Temporal lobe (tissue), 1 donor: ENCODE measurements around the gene RNF103. TPM values are rescaled to one million over a fixed set of nuclear protein-coding genes. Genes with fewer than 3 reads are reported as not detected.

Experiments used
- total RNA-seq: library from RNA; depleted of rRNA; stranded (reverse); fragments of >200 nt; gene quantifications from one replicate; pipeline ENCODE4 v1.2.3, GENCODE V29; 2014

RNF103 gene
- total RNA-seq, 1 donor from 2014 or later, result 33.9 TPM

Other genes starting within 250 kb of the RNF103 start
- gene KDM3A, start 182.5 kb downstream of the RNF103 start, total RNA-seq, result 46.5 TPM
- 36.1 TPM for gene CHMP3, start 60.4 kb downstream of the RNF103 start, total RNA-seq
- gene RMND5A, start 96.4 kb upstream of the RNF103 start, total RNA-seq, result 41.3 TPM
- gene CD8A, start 167.0 kb upstream of the RNF103 start, total RNA-seq, result 2.0 TPM
- gene CD8B, start 238.0 kb upstream of the RNF103 start, total RNA-seq, result 0.25 TPM